Right cardiac atrium (tissue), 5 donors: ENCODE results near the gene HASPIN. TPM values are rescaled to one million over a fixed set of nuclear protein-coding genes. Genes with fewer than 3 reads are reported as not detected.

Experiments used
- ATAC-seq, 2 donors: fragments of 200-7000 bp; cut with Tn5 transposase; one replicate each; pipeline versions ENCODE4 v1.8.0 to v1.9.1; 2020; ENCODE audit warnings: moderate library complexity in 2 of 2, mild to moderate bottlenecking in 1 of 2
- DNase-seq, 3 donors: peaks; one replicate each; pipeline ENCODE4 v3.0.0-alpha.2; 2020
- H3K27ac ChIP-seq: one replicate; pipeline ENCODE4 v1.5.1; 2013; ENCODE audit warnings: mild to moderate bottlenecking, low read length, control low read depth, moderate library complexity
- H3K27me3 ChIP-seq: one replicate; pipeline ENCODE4 v1.6.1; 2013; ENCODE audit not compliant: control insufficient read depth, insufficient read depth
- H3K4me1 ChIP-seq: one replicate; pipeline ENCODE4 v1.6.1; 2013; ENCODE audit warnings: low read length; ENCODE audit not compliant: control insufficient read depth, insufficient read depth
- H3K4me3 ChIP-seq: one replicate; pipeline ENCODE4 v1.5.1; 2013; ENCODE audit warnings: low read length, control low read depth
- H3K9me3 ChIP-seq: one replicate; pipeline ENCODE4 v1.6.1; 2013; ENCODE audit warnings: low read length; ENCODE audit not compliant: control insufficient read depth
- WGBS: extraction: QIAGEN DNeasy Blood & Tissue Kit; methylation state at CpG from one replicate; pipeline ENCODE4 v1.1.7; 2013; 5-methylcytosine and 5-hydroxymethylcytosine counted together
- intact Hi-C, 4 donors: fragments of 100-400 bp; cut with DNase I; formaldehyde crosslinking; loops; one replicate each; pipeline versions ENCODE4 v1.11.0 to v1.14.0; 2022 to 2023
- polyA plus RNA-seq: library from polyadenylated mRNA; stranded (reverse); fragments of 200-250 nt; gene quantifications from one replicate; pipeline ENCODE4 v1.2.3, GENCODE V29; 2013
- total RNA-seq, 4 donors: library from RNA; stranded (reverse); fragmentation: NEBNext Ultra II Directional; extraction: Animal tissue kit (Norgen Biotek cat#: 25700); gene quantifications; one replicate each; pipeline ENCODE4 v1.2.1, GENCODE V29; 2021
- donor health status: healthy with polysubstance abuse.
- donor health status: DM: no; HTN: yes; CAD: no.
- donor health status: DM: no; HTN: no; CAD: no.
- donor health status: DM: no; HTN: yes; CAD: no; lungs with severe emphysema.
- donor health status: DM: yes; HTN: yes; CAD: no.

Gene HASPIN
- total and polyA plus RNA-seq, 5 donors, result 0.11 to 0.29 (median 0.15) TPM

DNA sequence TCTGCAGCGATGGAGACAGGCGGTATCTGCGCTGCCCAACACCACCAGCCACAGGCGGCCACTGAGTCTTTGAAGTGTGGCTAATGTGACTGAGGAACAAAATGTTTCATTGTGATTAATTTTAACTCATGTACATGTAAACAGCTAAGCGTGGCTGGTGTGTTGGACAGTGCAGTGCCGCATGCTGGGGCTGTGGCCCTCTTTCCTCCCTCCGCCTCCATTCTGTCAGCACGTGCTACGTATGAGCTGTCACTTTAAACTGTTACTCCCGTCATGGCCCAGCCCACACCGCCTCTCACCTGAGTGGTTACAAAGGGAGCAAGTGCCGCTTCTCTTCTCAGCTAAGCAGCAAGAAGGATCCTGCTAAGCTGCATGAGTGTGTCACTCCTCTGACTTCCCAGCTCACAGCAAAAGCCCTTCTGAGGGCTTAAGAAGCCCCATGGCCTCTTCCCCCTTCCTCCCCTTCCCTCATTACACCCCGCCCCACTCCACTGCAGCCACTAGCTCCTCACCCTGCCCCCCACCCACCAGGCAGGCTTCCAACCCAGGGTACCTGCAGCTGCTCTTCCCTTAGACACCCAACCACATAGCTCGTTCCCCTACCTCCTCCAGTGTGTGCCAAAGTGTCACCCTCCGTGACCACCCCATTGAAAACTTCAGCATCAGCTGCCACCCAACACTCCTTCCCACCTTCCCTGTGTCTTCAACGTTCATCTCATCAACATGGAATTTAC is 15.0 kb downstream of the HASPIN start:
- Histone ChIP-seq H3K27me3 (no peaks in the 10 kb centered on the region), H3K4me1 (no peaks in the 10 kb centered on the region), H3K9me3 (no peaks in the 10 kb centered on the region), H3K27ac (no peak overlapping the region), H3K4me3 (no peak overlapping the region)
- WGBS, result 42% methylated on average over 16 of the region's 16 CpGs
- intact Hi-C loops, result loop anchor here (5.0 to 10.0 kb wide), 4 partner anchors 86 to 264 kb away; partner anchors contain the start of gene P2RX1 (in 1 of the 4)
- ATAC-seq (peak; percentile 58 to 66), DNase-seq (peak in 2 of 3 donors; percentile 57 to 64)

- ATAC-seq (no peak), DNase-seq (peak in 1 of 3 donors; percentile 38)
- WGBS, result 76% methylated on average over 16 of the region's 16 CpGs
- H3K27me3 ChIP-seq, result no peaks in the 10 kb centered on the region
- intact Hi-C loops, result loop anchor here (5.0 to 10.0 kb wide), 4 partner anchors 85 to 263 kb away; partner anchors contain the start of gene P2RX1 (in 1 of the 4)
- H3K9me3 ChIP-seq, result no peaks in the 10 kb centered on the region
- H3K27ac ChIP-seq, result no peak overlapping the region
- no peaks in the 10 kb centered on the region for H3K4me1 ChIP-seq
- H3K4me3 ChIP-seq, result no peak overlapping the region
These were observed 15.9 kb downstream of the HASPIN start for GRCh38 chr17:3739422-3740124.

- DNase-seq (no peak), ATAC-seq (no peak)
- H3K27me3 ChIP-seq, result no peaks in the 10 kb centered on the region
- WGBS, result 65% methylated on average over 14 of the region's 14 CpGs
- H3K9me3 ChIP-seq, result no peaks in the 10 kb centered on the region
- H3K4me1 ChIP-seq, result no peaks in the 10 kb centered on the region
- intact Hi-C loops, result no loop called here
- H3K27ac ChIP-seq, result no peak overlapping the region
- H3K4me3 ChIP-seq, result no peak overlapping the region
These were observed 16.9 kb downstream of the HASPIN start for GRCh38 chr17:3740611-3741073.

GRCh38 chr17:3744014-3744413 is 20.3 kb downstream of the HASPIN start:
- Histone ChIP-seq H3K4me3 (no peak overlapping the region), H3K9me3 (no peaks in the 10 kb centered on the region), H3K4me1 (no peaks in the 10 kb centered on the region), H3K27me3 (no peaks in the 10 kb centered on the region), H3K27ac (no peak overlapping the region)
- DNase-seq (peak in 1 of 3 donors; percentile 3), ATAC-seq (no peak)
- 68% methylated on average over 3 of the region's 3 CpGs for WGBS
- intact Hi-C loops, result no loop called here

GRCh38 chr17:3745071-3745470 is 21.4 kb downstream of the HASPIN start:
- ATAC-seq (no peak), DNase-seq (no peak)
- Histone ChIP-seq H3K9me3 (no peaks in the 10 kb centered on the region), H3K4me3 (no peak overlapping the region), H3K4me1 (no peaks in the 10 kb centered on the region), H3K27me3 (no peaks in the 10 kb centered on the region), H3K27ac (no peak overlapping the region)
- intact Hi-C loops, result no loop called here
- WGBS, result 79% methylated on average over 10 of the region's 10 CpGs

DNA sequence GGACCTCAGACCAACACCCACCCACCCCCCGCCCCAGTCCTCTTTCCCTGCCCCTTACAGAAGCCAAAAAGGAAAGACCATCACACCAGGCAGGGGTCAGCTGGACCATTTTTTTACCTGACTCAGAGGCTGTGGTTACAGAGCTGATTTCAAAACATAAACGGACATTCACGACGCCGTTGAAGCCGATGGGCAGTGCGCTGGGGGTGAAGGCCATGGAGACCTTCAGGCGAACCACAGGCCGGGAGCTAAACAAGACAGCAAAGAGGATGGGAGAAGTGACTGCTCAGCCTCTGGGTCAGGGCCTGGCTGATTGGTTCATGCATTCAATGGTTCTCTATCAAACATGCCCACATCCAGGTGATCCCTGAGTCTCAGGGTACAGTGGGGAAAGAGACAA is 24.1 kb downstream of the HASPIN start:
- WGBS, result 91% methylated on average over 9 of the region's 9 CpGs
- H3K27me3 ChIP-seq, result no peaks in the 10 kb centered on the region
- intact Hi-C loops, result no loop called here
- H3K9me3 ChIP-seq, result no peaks in the 10 kb centered on the region
- no peak overlapping the region for H3K27ac ChIP-seq
- H3K4me1 ChIP-seq, result no peaks in the 10 kb centered on the region
- H3K4me3 ChIP-seq, result no peak overlapping the region
- ATAC-seq, result no peak
- DNase-seq, result peak in 1 of 3 donors; percentile 7

DNA sequence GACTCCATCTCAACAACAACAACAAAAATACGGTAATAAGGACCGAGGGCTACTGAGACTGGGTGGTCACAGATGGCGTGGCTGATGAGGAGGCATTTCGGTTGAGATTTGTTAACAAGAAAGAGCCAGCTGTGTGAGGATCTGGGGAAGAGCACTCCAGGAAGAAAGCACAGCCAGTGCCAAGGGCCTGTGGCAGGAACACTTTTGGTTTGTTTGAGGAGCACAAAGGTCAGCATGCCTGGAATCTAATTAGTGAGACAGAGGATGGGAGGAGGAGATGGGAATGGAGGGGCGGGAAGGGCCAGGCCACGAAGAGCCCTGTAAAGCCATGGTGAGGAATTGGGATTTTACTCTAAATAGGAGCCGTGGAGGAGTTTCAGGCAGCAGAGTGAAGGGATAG is 24.9 kb downstream of the HASPIN start:
- DNase-seq (no peak), ATAC-seq (no peak)
- Histone ChIP-seq H3K9me3 (no peaks in the 10 kb centered on the region), H3K27me3 (no peaks in the 10 kb centered on the region), H3K4me1 (no peaks in the 10 kb centered on the region), H3K27ac (no peak overlapping the region), H3K4me3 (no peak overlapping the region)
- intact Hi-C loops, result no loop called here
- 85% methylated on average over 7 of the region's 7 CpGs for WGBS

DNA sequence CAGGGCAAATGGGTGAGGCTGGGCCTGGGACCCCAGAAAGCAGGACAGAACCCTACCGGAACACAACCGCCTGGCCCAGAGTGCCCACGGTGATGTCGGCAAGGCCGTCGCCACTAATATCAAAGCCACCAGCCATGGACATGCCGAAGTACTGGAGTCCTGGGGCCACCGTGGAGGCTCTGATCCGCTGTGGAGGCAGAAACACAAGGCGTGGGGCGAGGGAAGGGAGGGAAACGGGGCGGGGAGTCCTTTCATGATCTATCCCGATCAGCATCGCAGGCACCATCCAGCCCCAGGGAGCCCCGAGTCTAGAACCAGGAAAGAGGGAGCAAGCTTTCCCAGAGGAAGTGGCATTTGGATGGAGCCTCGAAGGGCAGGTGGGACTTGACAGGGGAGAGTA is 26.6 kb downstream of the HASPIN start:
- 89% methylated on average over 17 of the region's 17 CpGs for WGBS
- intact Hi-C loops, result no loop called here

DNA sequence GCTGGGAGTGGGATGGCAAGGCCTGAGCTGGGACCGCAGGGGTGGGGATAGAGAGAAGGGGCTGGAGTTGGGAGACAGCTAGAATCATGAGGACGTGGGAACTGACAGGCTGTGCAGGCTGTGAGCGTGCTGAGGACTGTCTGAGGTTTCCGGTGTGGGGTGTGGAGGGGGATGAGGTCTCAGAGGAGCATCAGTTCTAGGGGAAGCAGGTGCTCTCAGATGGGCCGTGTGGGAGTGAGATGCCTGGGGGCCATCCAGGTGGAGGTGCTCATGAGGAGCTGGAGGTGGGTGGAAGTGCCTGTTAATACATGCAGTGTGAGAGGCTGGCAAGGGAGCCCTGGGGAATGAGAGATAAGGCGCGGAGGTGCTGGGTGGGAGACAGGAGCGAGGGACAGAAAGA is 27.2 kb downstream of the HASPIN start:
- Histone ChIP-seq H3K27me3 (no peaks in the 10 kb centered on the region), H3K9me3 (no peaks in the 10 kb centered on the region), H3K4me3 (no peak overlapping the region), H3K4me1 (no peaks in the 10 kb centered on the region), H3K27ac (no peak overlapping the region)
- no peak for ATAC-seq
- intact Hi-C loops, result no loop called here
- 70% methylated on average over 8 of the region's 8 CpGs for WGBS
- peak in 1 of 3 donors; percentile 11 for DNase-seq

More for the DNA sequence above, 26.6 kb downstream of the HASPIN start:
- no peak for DNase-seq
- ATAC-seq, result no peak
- no peak overlapping the region for H3K27ac ChIP-seq
- no peaks in the 10 kb centered on the region for H3K4me1 ChIP-seq
- H3K9me3 ChIP-seq, result no peaks in the 10 kb centered on the region
- no peaks in the 10 kb centered on the region for H3K27me3 ChIP-seq
- no peak overlapping the region for H3K4me3 ChIP-seq

GRCh38 chr17:3751836-3752235 is 28.1 kb downstream of the HASPIN start:
- H3K4me1 ChIP-seq, result no peaks in the 10 kb centered on the region

DNA sequence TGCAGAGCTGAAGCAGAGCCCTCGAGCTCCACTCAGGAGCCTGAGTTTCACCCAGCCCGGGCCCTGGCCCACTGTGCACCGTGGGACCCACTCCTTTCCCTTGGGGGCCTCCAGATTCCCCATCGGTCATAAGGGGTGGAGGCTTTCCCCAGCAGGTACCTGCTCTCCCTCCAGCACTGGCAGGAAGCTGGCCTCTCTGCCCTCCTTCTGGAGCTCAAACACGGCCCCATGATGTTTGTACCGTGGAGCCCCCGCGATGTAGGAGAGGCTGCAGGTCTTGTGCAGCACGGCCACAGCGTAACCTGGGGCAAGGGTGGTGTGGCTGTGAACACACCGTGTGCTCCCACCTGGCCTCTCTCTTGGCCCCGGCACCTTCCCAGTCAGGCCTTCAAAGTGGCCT is 29.9 kb downstream of the HASPIN start:
- intact Hi-C loops, result no loop called here
- ATAC-seq (no peak), DNase-seq (peak in 1 of 3 donors; percentile 22)
- no peak overlapping the region for H3K27ac ChIP-seq
- H3K4me3 ChIP-seq, result no peak overlapping the region
- 73% methylated on average over 12 of the region's 12 CpGs for WGBS
- no peaks in the 10 kb centered on the region for H3K4me1 ChIP-seq
- no peaks in the 10 kb centered on the region for H3K27me3 ChIP-seq
- H3K9me3 ChIP-seq, result no peaks in the 10 kb centered on the region

More at GRCh38 chr17:3751836-3752235, 28.1 kb downstream of the HASPIN start:
- no peak for ATAC-seq
- DNase-seq, result peak in 1 of 3 donors; percentile 8
- 94% methylated on average over 15 of the region's 15 CpGs for WGBS
- Histone ChIP-seq H3K27me3 (no peaks in the 10 kb centered on the region), H3K27ac (no peak overlapping the region), H3K4me3 (no peak overlapping the region), H3K9me3 (no peaks in the 10 kb centered on the region)
- intact Hi-C loops, result no loop called here
